VCaP (cell line): Measurements from ENCODE around the gene EPB41.
"Not testable (repeated sequence)": the region's sequence is repeated elsewhere in the genome, so short reads cannot be mapped to it uniquely, and the experiment has no call there.

Experiments
- H3K27ac ChIP-seq: fragments of 450-650 bp; 2 replicates; pipeline ENCODE4 v1.5.1; 2017
- CTCF ChIP-seq: fragments of 450-650 bp; conservative IDR thresholded peaks from 2 replicates; pipeline ENCODE4 v1.5.1; 2017; ENCODE audit warnings: mild to moderate bottlenecking, moderate library complexity

EPB41 gene

GRCh38 chr1:28950006-28950405, 35.6 kb downstream of the EPB41 start:
- TF ChIP-seq CTCF, result no peak
- no peak overlapping the region for H3K27ac ChIP-seq

GRCh38 chr1:28950449-28950848, 36.1 kb downstream of the EPB41 start:
- H3K27ac ChIP-seq, result no peak overlapping the region
- TF ChIP-seq CTCF, result no peak

GRCh38 chr1:28954126-28954726, 39.9 kb downstream of the EPB41 start:
- H3K27ac ChIP-seq, result no peak overlapping the region

GRCh38 chr1:28956038-28956464, 41.7 kb downstream of the EPB41 start:
- TF ChIP-seq CTCF, result no peak
- H3K27ac ChIP-seq, result no peak overlapping the region

More at GRCh38 chr1:28954126-28954726, 39.9 kb downstream of the EPB41 start:
- TF ChIP-seq CTCF, result no peak

GRCh38 chr1:28962114-28962831, 47.9 kb downstream of the EPB41 start:
- not testable (repeated sequence) for H3K27ac ChIP-seq

GRCh38 chr1:28965271-28965870, 51.0 kb downstream of the EPB41 start:
- no peak overlapping the region for H3K27ac ChIP-seq
- no peak for TF ChIP-seq CTCF

GRCh38 chr1:28966617-28967016, 52.2 kb downstream of the EPB41 start:
- H3K27ac ChIP-seq, result no peak overlapping the region

More at GRCh38 chr1:28966617-28967016, 52.2 kb downstream of the EPB41 start:
- no peak for TF ChIP-seq CTCF
